ENCODE results near the gene LAMA1.

GRCh38 chr18:7105943-7106342 lies 11.7 kb downstream of the LAMA1 start:
- TF ChIP-seq CTCF (conservative IDR thresholded peaks at IDR 0.05; ENCODE audit: low read length) (no peak), EZH2phosphoT487 (IDR thresholded peaks at IDR 0.05; ENCODE audit: borderline replicate concordance) (no peak)

Measured in Loucy (cell line).